Neural cell (in vitro differentiated cells): ENCODE data around the gene L3MBTL4. TPM values are rescaled to one million over a fixed set of nuclear protein-coding genes. Genes with fewer than 3 reads are reported as not detected.

ENCODE experiments used
- H2AFZ ChIP-seq: fragments of 200-600, 300-800 bp; sonication (generic), shearing (Covaris generic); 2 replicates; pipeline ENCODE4 v1.6.0; 2014; ENCODE audit warnings: low read depth, mild to moderate bottlenecking, antibody characterized with exemption, low read length, moderate library complexity
- H3F3A ChIP-seq: fragments of 200-600 bp; shearing (Covaris generic); 2 replicates; pipeline ENCODE4 v1.6.1; 2016; ENCODE audit warnings: mild to moderate bottlenecking, moderate library complexity, mixed read lengths, antibody characterized with exemption, low read length; ENCODE audit not compliant: insufficient read depth, poor library complexity, severe bottlenecking
- H3K27ac ChIP-seq: fragments of 200-600, 300-800 bp; sonication (generic), shearing (Covaris generic); 2 replicates; pipeline ENCODE4 v1.5.1; 2014; ENCODE audit warnings: mild to moderate bottlenecking, low read length, moderate library complexity
- H3K27me3 ChIP-seq: fragments of 300-800, 200-600 bp; sonication (generic), shearing (Covaris generic); 2 replicates; pipeline ENCODE4 v1.6.0; 2014; ENCODE audit warnings: mild to moderate bottlenecking, low read depth, low read length, moderate library complexity; ENCODE audit not compliant: insufficient read depth
- H3K36me3 ChIP-seq: fragments of 300-800, 200-600 bp; sonication (generic), shearing (Covaris generic); 2 replicates; pipeline ENCODE4 v1.5.1; 2014; ENCODE audit warnings: mild to moderate bottlenecking, antibody characterized with exemption, low read length, moderate library complexity; ENCODE audit not compliant: insufficient read depth
- H3K4me2 ChIP-seq: fragments of 300-800, 200-600 bp; sonication (generic), shearing (Covaris generic); 2 replicates; pipeline ENCODE4 v1.6.0; 2014; ENCODE audit warnings: mild to moderate bottlenecking, low read length
- H3K4me3 ChIP-seq: fragments of 300-800, 200-600 bp; sonication (generic), shearing (Covaris generic); 2 replicates; pipeline ENCODE4 v1.5.1; 2014; ENCODE audit warnings: mild to moderate bottlenecking, low read length, moderate library complexity
- H3K79me2 ChIP-seq: fragments of 200-600 bp; shearing (Covaris generic); replicated peaks from 2 replicates; pipeline ENCODE4 v1.6.0; 2014; ENCODE audit warnings: mild to moderate bottlenecking, low read length, moderate library complexity; ENCODE audit not compliant: insufficient read depth
- H3K9ac ChIP-seq: fragments of 300-800, 200-600 bp; sonication (generic), shearing (Covaris generic); 2 replicates; pipeline ENCODE4 v1.6.1; 2016; ENCODE audit warnings: mild to moderate bottlenecking, low read length, mixed read lengths
- H3K9me2 ChIP-seq: fragments of 200-600 bp; shearing (Covaris generic); 2 replicates; pipeline ENCODE4 v1.6.1; 2016; ENCODE audit warnings: mild to moderate bottlenecking, low read length, mixed read lengths; ENCODE audit not compliant: insufficient read depth
- H3K9me3 ChIP-seq: fragments of 200-600, 300-800 bp; sonication (generic), shearing (Covaris generic); 2 replicates; pipeline ENCODE4 v1.6.1; 2016; ENCODE audit warnings: mild to moderate bottlenecking, mixed run types, low read length, moderate library complexity, mixed read lengths
- H4K20me1 ChIP-seq: fragments of 200-600 bp; shearing (Covaris generic); 2 replicates; pipeline ENCODE4 v1.6.1; 2016; ENCODE audit warnings: mild to moderate bottlenecking, mixed run types; ENCODE audit not compliant: insufficient read depth
- EP300 ChIP-seq: fragments of 450-650 bp; conservative IDR thresholded peaks from 2 replicates; pipeline ENCODE4 v1.6.1; 2014; ENCODE audit warnings: antibody characterized with exemption, mild to moderate bottlenecking, moderate library complexity; ENCODE audit not compliant: poor library complexity, severe bottlenecking
- EZH2 ChIP-seq: fragments of 200-600, 300-800 bp; shearing (Covaris generic), sonication (generic); IDR thresholded peaks from 2 replicates; pipeline ENCODE4 v1.6.1; 2014; ENCODE audit warnings: antibody characterized with exemption, low read length, borderline replicate concordance, mild to moderate bottlenecking; ENCODE audit not compliant: insufficient read depth, poor library complexity, severe bottlenecking
- MXI1 ChIP-seq: fragments of 450-650 bp; conservative IDR thresholded peaks from 2 replicates; pipeline ENCODE4 v1.6.1; 2014; ENCODE audit warnings: antibody characterized with exemption, mild to moderate bottlenecking; ENCODE audit not compliant: poor library complexity, severe bottlenecking
- POLR2AphosphoS5 ChIP-seq: IDR thresholded peaks from 2 replicates; pipeline ENCODE4 v1.6.1; 2012
- RAD21 ChIP-seq: fragments of 450-650 bp; conservative IDR thresholded peaks from 2 replicates; pipeline ENCODE4 v1.6.1; 2014; ENCODE audit warnings: antibody characterized with exemption, mild to moderate bottlenecking, moderate library complexity
- SMC3 ChIP-seq: fragments of 450-650 bp; conservative IDR thresholded peaks from 2 replicates; pipeline ENCODE4 v1.6.1; 2014; ENCODE audit warnings: antibody characterized with exemption, mild to moderate bottlenecking, moderate library complexity; ENCODE audit not compliant: poor library complexity
- TAF1 ChIP-seq: IDR thresholded peaks from 2 replicates; pipeline ENCODE4 v1.6.1; 2012; ENCODE audit warnings: low read depth
- polyA plus RNA-seq: library from polyadenylated mRNA; depleted of rRNA; stranded (reverse); fragments of >200 nt; gene quantifications from 2 replicates; pipeline ENCODE4 v1.2.3, GENCODE V29; 2014
- TF ChIP-seq, protein P1 (sequence below): IDR thresholded peaks from 2 replicates; pipeline ENCODE4 v1.6.1; 2012; ENCODE audit warnings: borderline replicate concordance
- TF ChIP-seq, protein P2 (sequence below): fragments of 450-650 bp; IDR thresholded peaks from 2 replicates; pipeline ENCODE4 v1.5.1; 2014; ENCODE audit warnings: antibody characterized with exemption, mild to moderate bottlenecking, moderate library complexity; ENCODE audit not compliant: poor library complexity, severe bottlenecking

L3MBTL4 gene
- polyA plus RNA-seq, 1 donor from 2014 or later = 0.90 TPM

DNA sequence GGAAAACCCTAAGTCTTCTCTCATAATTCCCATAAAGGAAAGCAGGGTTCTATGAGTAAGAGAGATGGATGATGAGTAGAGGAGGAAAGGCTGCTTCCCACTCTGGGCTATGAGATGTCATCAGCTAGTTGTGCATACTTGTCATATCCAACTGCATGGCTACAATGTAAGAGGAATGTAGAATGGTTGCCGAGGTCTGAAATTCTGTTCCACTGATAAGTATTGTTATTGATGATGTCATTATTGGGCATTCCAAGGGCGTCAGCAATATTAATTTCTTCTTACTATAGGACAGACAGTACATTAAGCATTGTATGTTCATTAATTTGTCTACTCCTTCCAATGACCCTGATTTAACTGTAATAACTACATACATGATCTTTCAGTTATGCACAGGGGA lies 88.1 kb downstream of the L3MBTL4 start:
- Histone ChIP-seq H3K79me2 (no peaks in the 10 kb centered on the region), H3F3A (no peaks in the 10 kb centered on the region), H2AFZ (no peak overlapping the region), H3K4me2 (no peak overlapping the region), H3K27ac (no peak overlapping the region), H3K4me3 (no peak overlapping the region), H3K9ac (no peak overlapping the region), H3K36me3 (no peaks in the 10 kb centered on the region), H3K27me3 (no peaks in the 10 kb centered on the region), H4K20me1 (no peaks in the 10 kb centered on the region), H3K9me2 (no peaks in the 10 kb centered on the region), H3K9me3 (no peaks in the 10 kb centered on the region)
- TF ChIP-seq, protein P1, sequence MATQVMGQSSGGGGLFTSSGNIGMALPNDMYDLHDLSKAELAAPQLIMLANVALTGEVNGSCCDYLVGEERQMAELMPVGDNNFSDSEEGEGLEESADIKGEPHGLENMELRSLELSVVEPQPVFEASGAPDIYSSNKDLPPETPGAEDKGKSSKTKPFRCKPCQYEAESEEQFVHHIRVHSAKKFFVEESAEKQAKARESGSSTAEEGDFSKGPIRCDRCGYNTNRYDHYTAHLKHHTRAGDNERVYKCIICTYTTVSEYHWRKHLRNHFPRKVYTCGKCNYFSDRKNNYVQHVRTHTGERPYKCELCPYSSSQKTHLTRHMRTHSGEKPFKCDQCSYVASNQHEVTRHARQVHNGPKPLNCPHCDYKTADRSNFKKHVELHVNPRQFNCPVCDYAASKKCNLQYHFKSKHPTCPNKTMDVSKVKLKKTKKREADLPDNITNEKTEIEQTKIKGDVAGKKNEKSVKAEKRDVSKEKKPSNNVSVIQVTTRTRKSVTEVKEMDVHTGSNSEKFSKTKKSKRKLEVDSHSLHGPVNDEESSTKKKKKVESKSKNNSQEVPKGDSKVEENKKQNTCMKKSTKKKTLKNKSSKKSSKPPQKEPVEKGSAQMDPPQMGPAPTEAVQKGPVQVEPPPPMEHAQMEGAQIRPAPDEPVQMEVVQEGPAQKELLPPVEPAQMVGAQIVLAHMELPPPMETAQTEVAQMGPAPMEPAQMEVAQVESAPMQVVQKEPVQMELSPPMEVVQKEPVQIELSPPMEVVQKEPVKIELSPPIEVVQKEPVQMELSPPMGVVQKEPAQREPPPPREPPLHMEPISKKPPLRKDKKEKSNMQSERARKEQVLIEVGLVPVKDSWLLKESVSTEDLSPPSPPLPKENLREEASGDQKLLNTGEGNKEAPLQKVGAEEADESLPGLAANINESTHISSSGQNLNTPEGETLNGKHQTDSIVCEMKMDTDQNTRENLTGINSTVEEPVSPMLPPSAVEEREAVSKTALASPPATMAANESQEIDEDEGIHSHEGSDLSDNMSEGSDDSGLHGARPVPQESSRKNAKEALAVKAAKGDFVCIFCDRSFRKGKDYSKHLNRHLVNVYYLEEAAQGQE = no peak
- TF ChIP-seq EZH2 (no peak), TAF1 (no peak), POLR2AphosphoS5 (no peak), EP300 (no peak), RAD21 (no peak), SMC3 (no peak), MXI1 (no peak)
- TF ChIP-seq, protein P2, sequence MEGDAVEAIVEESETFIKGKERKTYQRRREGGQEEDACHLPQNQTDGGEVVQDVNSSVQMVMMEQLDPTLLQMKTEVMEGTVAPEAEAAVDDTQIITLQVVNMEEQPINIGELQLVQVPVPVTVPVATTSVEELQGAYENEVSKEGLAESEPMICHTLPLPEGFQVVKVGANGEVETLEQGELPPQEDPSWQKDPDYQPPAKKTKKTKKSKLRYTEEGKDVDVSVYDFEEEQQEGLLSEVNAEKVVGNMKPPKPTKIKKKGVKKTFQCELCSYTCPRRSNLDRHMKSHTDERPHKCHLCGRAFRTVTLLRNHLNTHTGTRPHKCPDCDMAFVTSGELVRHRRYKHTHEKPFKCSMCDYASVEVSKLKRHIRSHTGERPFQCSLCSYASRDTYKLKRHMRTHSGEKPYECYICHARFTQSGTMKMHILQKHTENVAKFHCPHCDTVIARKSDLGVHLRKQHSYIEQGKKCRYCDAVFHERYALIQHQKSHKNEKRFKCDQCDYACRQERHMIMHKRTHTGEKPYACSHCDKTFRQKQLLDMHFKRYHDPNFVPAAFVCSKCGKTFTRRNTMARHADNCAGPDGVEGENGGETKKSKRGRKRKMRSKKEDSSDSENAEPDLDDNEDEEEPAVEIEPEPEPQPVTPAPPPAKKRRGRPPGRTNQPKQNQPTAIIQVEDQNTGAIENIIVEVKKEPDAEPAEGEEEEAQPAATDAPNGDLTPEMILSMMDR = no peak

DNA sequence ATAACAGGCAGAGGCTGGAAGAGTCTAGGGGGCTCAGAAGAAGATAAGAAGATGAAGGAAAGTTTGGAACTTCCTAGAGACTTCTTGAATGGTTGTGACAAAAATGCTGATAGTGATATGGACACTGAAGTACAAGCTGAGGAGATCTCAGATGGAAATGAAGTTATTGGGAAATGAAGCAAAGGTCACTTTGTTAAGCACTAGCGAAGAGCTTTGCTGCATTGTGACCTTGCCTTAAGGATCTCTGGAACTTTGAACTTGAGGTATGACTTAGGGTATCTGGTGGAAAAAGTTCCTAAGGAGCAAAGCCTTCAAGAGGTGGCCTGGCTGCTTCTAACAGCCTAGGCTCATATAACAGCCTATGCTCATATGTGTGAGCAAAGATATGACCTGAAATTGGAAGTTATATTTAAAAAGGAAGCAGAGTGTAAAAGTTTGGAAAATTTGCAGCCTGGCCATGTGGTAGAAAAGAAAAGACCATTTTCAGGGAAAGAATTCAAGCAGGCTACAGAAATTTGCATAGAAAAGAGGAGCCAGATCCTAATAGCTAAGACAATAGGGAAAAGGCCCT lies 91.3 kb downstream of the L3MBTL4 start:
- Histone ChIP-seq H3K4me2 (no peak overlapping the region), H2AFZ (no peak overlapping the region), H3K9me2 (no peaks in the 10 kb centered on the region), H3K9ac (no peak overlapping the region), H4K20me1 (no peaks in the 10 kb centered on the region), H3K36me3 (no peaks in the 10 kb centered on the region), H3K27ac (no peak overlapping the region), H3F3A (no peaks in the 10 kb centered on the region), H3K79me2 (no peaks in the 10 kb centered on the region), H3K27me3 (no peaks in the 10 kb centered on the region), H3K9me3 (no peaks in the 10 kb centered on the region), H3K4me3 (no peak overlapping the region)
- TF ChIP-seq MXI1 (no peak), EP300 (no peak), EZH2 (no peak), RAD21 (no peak), TAF1 (no peak), SMC3 (no peak), POLR2AphosphoS5 (no peak)
- TF ChIP-seq, protein P2 = no peak
- TF ChIP-seq, protein P1 = no peak
